ENCODE data around the gene TENM3. TPM values are rescaled to one million over a fixed set of nuclear protein-coding genes. Genes with fewer than 3 reads are reported as not detected.

TENM3 gene
- total RNA-seq, 4 donors from 2014 or later = 29.8 to 58.5 (median 35.9) TPM

- TF ChIP-seq CTCF (IDR thresholded peaks at IDR 0.05; ENCODE audit: low read depth) = no peak
Observed at GRCh38 chr4:182216005-182216404, 27.2 kb upstream of the TENM3 start.

- no peak for TF ChIP-seq CTCF (IDR thresholded peaks at IDR 0.05; ENCODE audit: low read depth)
Observed at GRCh38 chr4:182219411-182220056, 23.7 kb upstream of the TENM3 start.

- no peak for TF ChIP-seq CTCF (IDR thresholded peaks at IDR 0.05; ENCODE audit: low read depth)
Observed at GRCh38 chr4:182221987-182222386, 21.2 kb upstream of the TENM3 start.

- TF ChIP-seq CTCF (IDR thresholded peaks at IDR 0.05; ENCODE audit: low read depth) = no peak
Observed at GRCh38 chr4:182222766-182223165, 20.4 kb upstream of the TENM3 start.

- TF ChIP-seq CTCF (IDR thresholded peaks at IDR 0.05; ENCODE audit: low read depth) = no peak
Observed at GRCh38 chr4:182223708-182224107, 19.5 kb upstream of the TENM3 start.

GRCh38 chr4:182224192-182224850 is 18.9 kb upstream of the TENM3 start:
- TF ChIP-seq CTCF (IDR thresholded peaks at IDR 0.05; ENCODE audit: low read depth) = no peak

GRCh38 chr4:182225257-182225852 is 17.8 kb upstream of the TENM3 start:
- TF ChIP-seq CTCF (IDR thresholded peaks at IDR 0.05; ENCODE audit: low read depth) = no peak
